ENCODE measurements around the gene RNF43.

The RNF43 gene

GRCh38 chr17:58417300-58418092 is at the start of gene RNF43:
RNF43 (minus strand) TSS chr17:58417534; CDS start chr17:58415577, 1,957 bp downstream.
- Histone ChIP-seq H3K27ac (ENCODE audit: low read depth, low read length) (no peak within 1 kb of the TSS), H3K9ac (ENCODE audit: low read length in 5 of 5) (peak within 1 kb of the TSS in 2 of 5 donors; percentile 58 to 63)

GRCh38 chr17:58455491-58455890 is 38.2 kb upstream of the RNF43 start:
- Histone ChIP-seq H3K9me3 (ENCODE audit: control insufficient read depth in 5 of 5, low read length in 5 of 5) (no peaks in the 10 kb centered on the region), H3K4me1 (ENCODE audit: control insufficient read depth in 5 of 5, insufficient read depth in 5 of 5, low read length in 5 of 5) (no peaks in the 10 kb centered on the region), H3K36me3 (ENCODE audit: control insufficient read depth in 5 of 5, insufficient read depth in 5 of 5, low read length in 5 of 5) (no peaks in the 10 kb centered on the region), H3K4me3 (ENCODE audit: low read depth in 1 of 5, low read length in 5 of 5) (no peak overlapping the region), H3K27ac (ENCODE audit: low read depth, low read length) (no peak overlapping the region), H3K27me3 (ENCODE audit: control insufficient read depth in 5 of 5, insufficient read depth in 4 of 5, low read length in 5 of 5) (no peaks in the 10 kb centered on the region), H3K9ac (ENCODE audit: low read length in 5 of 5) (no peak overlapping the region)

More at GRCh38 chr17:58417300-58418092, at the start of gene RNF43:
- Histone ChIP-seq H3K4me1 (ENCODE audit: control insufficient read depth in 5 of 5, insufficient read depth in 5 of 5, low read length in 5 of 5) (peaks cover 0 to 7% (median 5%) of the 10 kb centered on the region in 5 donors), H3K36me3 (ENCODE audit: control insufficient read depth in 5 of 5, insufficient read depth in 5 of 5, low read length in 5 of 5) (no peaks in the 10 kb centered on the region), H3K9me3 (ENCODE audit: control insufficient read depth in 5 of 5, low read length in 5 of 5) (no peaks in the 10 kb centered on the region), H3K4me3 (ENCODE audit: low read depth in 1 of 5, low read length in 5 of 5) (peak within 1 kb of the TSS; percentile 46 to 74 (median 61)), H3K27me3 (ENCODE audit: control insufficient read depth in 5 of 5, insufficient read depth in 4 of 5, low read length in 5 of 5) (peaks cover 0 to 5% (median 0%) of the 10 kb centered on the region in 5 donors)

DNA sequence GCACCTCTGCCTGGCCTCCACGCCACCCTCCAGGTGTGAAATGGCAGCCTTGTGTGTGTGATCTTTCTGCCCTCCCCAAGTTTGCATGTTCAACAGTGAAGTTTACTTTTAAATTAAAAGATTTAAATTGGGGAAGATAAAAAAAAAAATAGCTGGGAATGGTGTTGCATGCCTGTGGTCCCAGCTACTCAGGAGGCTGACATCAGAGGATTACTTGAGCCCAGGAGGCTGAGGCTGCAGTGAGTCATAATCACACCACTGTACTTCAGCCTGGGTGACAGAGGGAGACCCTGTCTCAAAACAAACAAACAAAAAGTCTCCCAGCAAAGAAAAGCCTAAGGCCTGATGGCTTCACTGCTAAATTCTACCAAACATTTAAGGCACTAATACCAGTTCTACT is 35.4 kb upstream of the RNF43 start:
- H3K9ac ChIP-seq (ENCODE audit: low read length in 5 of 5) = no peak overlapping the region

DNA sequence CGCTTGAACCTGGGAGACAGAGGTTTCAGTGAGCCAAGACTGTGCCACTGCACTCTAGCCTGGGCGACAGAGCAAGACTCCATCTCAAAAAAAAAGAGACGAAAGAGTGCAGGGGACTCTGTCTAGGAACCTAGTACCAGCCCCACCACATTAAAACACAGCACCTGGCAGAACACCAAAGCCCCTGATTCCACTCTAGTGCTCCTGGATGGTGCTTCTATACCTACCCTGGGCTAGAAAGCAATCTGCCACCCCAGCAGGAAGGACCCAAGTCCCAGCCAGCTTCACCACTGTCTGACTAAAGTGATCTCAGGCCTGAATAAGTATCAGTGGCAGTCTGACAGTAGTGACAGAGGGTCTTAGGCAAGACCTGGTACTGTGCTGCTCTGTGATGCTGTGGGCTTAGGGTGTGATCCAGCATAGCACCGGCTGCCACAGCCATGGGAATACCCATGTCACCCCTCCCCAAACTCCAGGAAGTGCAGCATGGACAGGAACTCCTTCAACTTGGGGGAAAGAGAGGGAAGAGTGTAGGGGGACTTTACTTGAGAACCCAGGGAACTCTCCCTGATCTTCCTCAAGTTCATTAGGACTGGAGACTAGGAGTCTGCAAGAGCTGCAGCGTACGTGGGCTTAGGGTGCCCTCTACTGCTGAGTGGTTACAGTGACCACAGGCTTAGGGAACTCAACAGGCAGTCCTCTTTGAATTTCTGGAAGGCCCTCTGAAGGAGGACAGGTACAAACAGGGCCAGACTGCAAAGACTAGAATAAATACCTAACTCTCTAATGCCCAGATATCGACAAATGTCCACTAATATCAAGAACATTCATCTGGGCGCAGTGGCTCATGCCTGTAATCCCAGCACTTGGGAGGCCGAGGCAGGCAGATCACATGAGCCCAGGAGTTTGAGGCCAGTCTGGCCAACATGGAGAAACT is 30.0 kb upstream of the RNF43 start:
- H3K9me3 ChIP-seq (ENCODE audit: control insufficient read depth in 5 of 5, low read length in 5 of 5) = no peaks in the 10 kb centered on the region
- H3K9ac ChIP-seq (ENCODE audit: low read length in 5 of 5) = no peak overlapping the region
- peaks cover 0 to 2% (median 0%) of the 10 kb centered on the region in 5 donors for H3K27me3 ChIP-seq (ENCODE audit: control insufficient read depth in 5 of 5, insufficient read depth in 4 of 5, low read length in 5 of 5)
- no peak overlapping the region for H3K27ac ChIP-seq (ENCODE audit: low read depth, low read length)
- H3K4me1 ChIP-seq (ENCODE audit: control insufficient read depth in 5 of 5, insufficient read depth in 5 of 5, low read length in 5 of 5) = no peaks in the 10 kb centered on the region
- H3K4me3 ChIP-seq (ENCODE audit: low read depth in 1 of 5, low read length in 5 of 5) = no peak overlapping the region
- no peaks in the 10 kb centered on the region for H3K36me3 ChIP-seq (ENCODE audit: control insufficient read depth in 5 of 5, insufficient read depth in 5 of 5, low read length in 5 of 5)

More for the DNA sequence above, 35.4 kb upstream of the RNF43 start:
- Histone ChIP-seq H3K4me1 (ENCODE audit: control insufficient read depth in 5 of 5, insufficient read depth in 5 of 5, low read length in 5 of 5) (no peaks in the 10 kb centered on the region), H3K4me3 (ENCODE audit: low read depth in 1 of 5, low read length in 5 of 5) (no peak overlapping the region), H3K9me3 (ENCODE audit: control insufficient read depth in 5 of 5, low read length in 5 of 5) (no peaks in the 10 kb centered on the region), H3K27ac (ENCODE audit: low read depth, low read length) (no peak overlapping the region), H3K36me3 (ENCODE audit: control insufficient read depth in 5 of 5, insufficient read depth in 5 of 5, low read length in 5 of 5) (no peaks in the 10 kb centered on the region), H3K27me3 (ENCODE audit: control insufficient read depth in 5 of 5, insufficient read depth in 4 of 5, low read length in 5 of 5) (no peaks in the 10 kb centered on the region)

DNA sequence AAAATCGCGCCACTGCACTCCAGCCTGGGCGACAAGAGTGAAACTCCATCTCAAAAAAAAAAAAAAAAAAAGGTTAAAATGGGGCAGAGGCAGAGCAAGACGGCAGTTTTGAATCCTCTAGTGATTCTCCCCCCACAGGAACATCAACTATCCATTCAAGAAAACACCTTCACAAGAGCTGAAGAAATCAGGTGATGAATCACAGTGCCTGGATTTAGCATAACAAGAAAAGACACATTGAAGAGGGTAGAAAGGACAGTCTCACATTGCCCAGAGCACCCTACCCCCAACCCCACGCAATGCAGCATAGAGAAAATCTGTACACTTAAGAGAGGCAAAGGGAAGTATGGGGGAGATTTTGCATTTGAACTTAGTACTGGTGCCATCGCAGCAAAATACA is 28.8 kb upstream of the RNF43 start:
- Histone ChIP-seq H3K36me3 (ENCODE audit: control insufficient read depth in 5 of 5, insufficient read depth in 5 of 5, low read length in 5 of 5) (no peaks in the 10 kb centered on the region), H3K4me1 (ENCODE audit: control insufficient read depth in 5 of 5, insufficient read depth in 5 of 5, low read length in 5 of 5) (no peaks in the 10 kb centered on the region), H3K27me3 (ENCODE audit: control insufficient read depth in 5 of 5, insufficient read depth in 4 of 5, low read length in 5 of 5) (peaks cover 0 to 6% (median 0%) of the 10 kb centered on the region in 5 donors), H3K9me3 (ENCODE audit: control insufficient read depth in 5 of 5, low read length in 5 of 5) (no peaks in the 10 kb centered on the region), H3K9ac (ENCODE audit: low read length in 5 of 5) (no peak overlapping the region), H3K27ac (ENCODE audit: low read depth, low read length) (no peak overlapping the region), H3K4me3 (ENCODE audit: low read depth in 1 of 5, low read length in 5 of 5) (no peak overlapping the region)

GRCh38 chr17:58436805-58437239 is 19.5 kb upstream of the RNF43 start:
- Histone ChIP-seq H3K4me1 (ENCODE audit: control insufficient read depth in 5 of 5, insufficient read depth in 5 of 5, low read length in 5 of 5) (no peaks in the 10 kb centered on the region), H3K4me3 (ENCODE audit: low read depth in 1 of 5, low read length in 5 of 5) (no peak overlapping the region), H3K36me3 (ENCODE audit: control insufficient read depth in 5 of 5, insufficient read depth in 5 of 5, low read length in 5 of 5) (no peaks in the 10 kb centered on the region), H3K9me3 (ENCODE audit: control insufficient read depth in 5 of 5, low read length in 5 of 5) (no peaks in the 10 kb centered on the region), H3K27me3 (ENCODE audit: control insufficient read depth in 5 of 5, insufficient read depth in 4 of 5, low read length in 5 of 5) (peaks cover 0 to 3% (median 0%) of the 10 kb centered on the region in 5 donors), H3K9ac (ENCODE audit: low read length in 5 of 5) (no peak overlapping the region), H3K27ac (ENCODE audit: low read depth, low read length) (no peak overlapping the region)

- H3K9ac ChIP-seq (ENCODE audit: low read length in 5 of 5) = no peak overlapping the region
- H3K36me3 ChIP-seq (ENCODE audit: control insufficient read depth in 5 of 5, insufficient read depth in 5 of 5, low read length in 5 of 5) = no peaks in the 10 kb centered on the region
- no peak overlapping the region for H3K4me3 ChIP-seq (ENCODE audit: low read depth in 1 of 5, low read length in 5 of 5)
- no peak overlapping the region for H3K27ac ChIP-seq (ENCODE audit: low read depth, low read length)
- no peaks in the 10 kb centered on the region for H3K4me1 ChIP-seq (ENCODE audit: control insufficient read depth in 5 of 5, insufficient read depth in 5 of 5, low read length in 5 of 5)
- no peaks in the 10 kb centered on the region for H3K9me3 ChIP-seq (ENCODE audit: control insufficient read depth in 5 of 5, low read length in 5 of 5)
- H3K27me3 ChIP-seq (ENCODE audit: control insufficient read depth in 5 of 5, insufficient read depth in 4 of 5, low read length in 5 of 5) = peaks cover 0 to 3% (median 0%) of the 10 kb centered on the region in 5 donors
These were observed 18.9 kb upstream of the RNF43 start for GRCh38 chr17:58436245-58436644.

GRCh38 chr17:58432806-58433573 is 15.7 kb upstream of the RNF43 start:
- no peaks in the 10 kb centered on the region for H3K4me1 ChIP-seq (ENCODE audit: control insufficient read depth in 5 of 5, insufficient read depth in 5 of 5, low read length in 5 of 5)
- no peak overlapping the region for H3K9ac ChIP-seq (ENCODE audit: low read length in 5 of 5)

DNA sequence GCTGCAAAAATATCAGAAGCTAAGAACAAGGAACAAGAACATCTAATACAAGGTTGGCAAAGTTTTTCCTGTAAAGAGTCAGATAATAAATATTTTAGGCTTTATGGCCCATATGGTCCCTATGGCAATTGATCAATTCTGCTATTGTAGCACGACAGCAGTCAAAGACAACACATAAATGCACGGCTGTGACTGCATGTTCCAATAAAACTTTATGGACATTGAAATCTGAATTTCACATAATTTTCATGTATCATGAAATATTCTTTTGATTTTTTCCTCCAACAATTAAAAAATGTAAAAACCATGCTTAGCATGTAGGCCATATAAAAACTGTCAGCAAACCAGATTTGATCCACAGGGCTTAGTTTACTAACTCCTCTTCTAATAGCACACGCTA is 10.5 kb upstream of the RNF43 start:
- no peaks in the 10 kb centered on the region for H3K9me3 ChIP-seq (ENCODE audit: control insufficient read depth in 5 of 5, low read length in 5 of 5)
- H3K4me3 ChIP-seq (ENCODE audit: low read depth in 1 of 5, low read length in 5 of 5) = no peak overlapping the region
- H3K9ac ChIP-seq (ENCODE audit: low read length in 5 of 5) = no peak overlapping the region
- H3K4me1 ChIP-seq (ENCODE audit: control insufficient read depth in 5 of 5, insufficient read depth in 5 of 5, low read length in 5 of 5) = no peaks in the 10 kb centered on the region
- no peak overlapping the region for H3K27ac ChIP-seq (ENCODE audit: low read depth, low read length)
- no peaks in the 10 kb centered on the region for H3K36me3 ChIP-seq (ENCODE audit: control insufficient read depth in 5 of 5, insufficient read depth in 5 of 5, low read length in 5 of 5)
- H3K27me3 ChIP-seq (ENCODE audit: control insufficient read depth in 5 of 5, insufficient read depth in 4 of 5, low read length in 5 of 5) = peaks cover 0 to 4% (median 0%) of the 10 kb centered on the region in 5 donors

More at GRCh38 chr17:58432806-58433573, 15.7 kb upstream of the RNF43 start:
- Histone ChIP-seq H3K36me3 (ENCODE audit: control insufficient read depth in 5 of 5, insufficient read depth in 5 of 5, low read length in 5 of 5) (no peaks in the 10 kb centered on the region), H3K27ac (ENCODE audit: low read depth, low read length) (no peak overlapping the region), H3K9me3 (ENCODE audit: control insufficient read depth in 5 of 5, low read length in 5 of 5) (no peaks in the 10 kb centered on the region), H3K27me3 (ENCODE audit: control insufficient read depth in 5 of 5, insufficient read depth in 4 of 5, low read length in 5 of 5) (peaks cover 0 to 4% (median 0%) of the 10 kb centered on the region in 5 donors), H3K4me3 (ENCODE audit: low read depth in 1 of 5, low read length in 5 of 5) (no peak overlapping the region)

Measured in subcutaneous abdominal adipose tissue (tissue), 5 donors.